Panc1 (cell line): ENCODE measurements around the gene NPAS2. TPM values are rescaled to one million over a fixed set of nuclear protein-coding genes. Genes with fewer than 3 reads are reported as not detected.

ENCODE experiments used
- ATAC-seq: fragments of 200-7000 bp; cut with Tn5 transposase; 2 replicates; pipeline ENCODE4 v1.9.1; 2020; ENCODE audit warnings: mild to moderate bottlenecking, moderate library complexity
- BruUV-seq: library from RNA; stranded (reverse); fragments of 400-500 nt; replicated peaks from 2 replicates; lab custom pipeline; 2021; lab: Mats Ljungman, UMichigan
- CTCF ChIA-PET: fragments of 300-600 bp; sonication (Branson Sonifier 250); formaldehyde crosslinking; loops from one replicate; lab custom pipeline; 2022; ENCODE audit warnings: antibody characterized with exemption; lab: Charles Lee
- POLR2A ChIA-PET: fragments of 300-600 bp; sonication (Branson Sonifier 250); formaldehyde crosslinking; loops from one replicate; lab custom pipeline; 2022; ENCODE audit warnings: antibody characterized with exemption; lab: Charles Lee
- DNase-seq: peaks from one replicate; pipeline ENCODE4 v3.0.0-alpha.2; 2010; ENCODE audit warnings: low read depth, low spot score
- H3K27ac ChIP-seq: 2 replicates; pipeline ENCODE4 v1.5.1; 2011; ENCODE audit warnings: mild to moderate bottlenecking, low read length, inconsistent platforms
- H3K27me3 ChIP-seq: fragments of 200-500 bp; sonication (Bioruptor generic); 2 replicates; pipeline ENCODE4 v1.6.0; 2014; ENCODE audit warnings: low read length, inconsistent platforms; ENCODE audit not compliant: control insufficient read depth, insufficient read depth
- H3K36me3 ChIP-seq: fragments of 200-500 bp; sonication (Bioruptor generic); 2 replicates; pipeline ENCODE4 v1.5.1; 2014; ENCODE audit warnings: inconsistent platforms, mild to moderate bottlenecking, low read length, moderate library complexity; ENCODE audit not compliant: control insufficient read depth, insufficient read depth
- H3K4me1 ChIP-seq: 2 replicates; pipeline ENCODE4 v1.5.1; 2011; ENCODE audit warnings: inconsistent platforms, mild to moderate bottlenecking, low read length, moderate library complexity; ENCODE audit not compliant: control insufficient read depth, insufficient read depth
- H3K4me3 ChIP-seq, 2 experiments: 2 replicates each; pipeline ENCODE4 v1.5.1; 2011 to 2012; ENCODE audit warnings: low read depth in 2 of 2, low read length in 2 of 2, mild to moderate bottlenecking in 2 of 2, inconsistent platforms in 1 of 2, moderate library complexity in 1 of 2
- H3K9me3 ChIP-seq: fragments of 200-500 bp; sonication (Bioruptor generic); 2 replicates; pipeline ENCODE4 v1.5.1; 2014; ENCODE audit warnings: low read depth, mild to moderate bottlenecking, inconsistent platforms, low read length, moderate library complexity; ENCODE audit not compliant: control insufficient read depth, insufficient read depth
- CTCF ChIP-seq: fragments of 450-650 bp; IDR thresholded peaks from 2 replicates; pipeline ENCODE4 v1.5.1; 2017; ENCODE audit warnings: mild to moderate bottlenecking
- POLR2AphosphoS5 ChIP-seq: IDR thresholded peaks from 2 replicates; pipeline ENCODE4 v1.6.1; 2012; ENCODE audit warnings: mild to moderate bottlenecking, low read depth, low read length, moderate library complexity
- REST ChIP-seq, 2 experiments: IDR thresholded peaks; 2 replicates each; pipeline ENCODE4 v1.6.1; 2011 to 2012; ENCODE audit warnings: low read depth in 2 of 2, control low read depth in 1 of 2, low read length in 1 of 2, mild to moderate bottlenecking in 1 of 2, moderate library complexity in 1 of 2; ENCODE audit not compliant: insufficient read depth in 1 of 2
- SIN3A ChIP-seq: IDR thresholded peaks from 2 replicates; pipeline ENCODE4 v1.6.1; 2012; ENCODE audit warnings: low read depth, mild to moderate bottlenecking, low read length, moderate library complexity, borderline replicate concordance; ENCODE audit not compliant: insufficient read depth
- TCF7L2 ChIP-seq: IDR thresholded peaks from 2 replicates; pipeline ENCODE4 v1.6.1; 2011; ENCODE audit warnings: mild to moderate bottlenecking, low read depth, low read length, inconsistent platforms
- in situ Hi-C: cut with HindIII; loops from 2 replicates; pipeline ENCODE4 v1.10.0; 2016; ENCODE audit warnings: low sequenced_read_pairs, low pct_unique_long_range_greater_than_20kb
- intact Hi-C: fragments of 100-400 bp; cut with micrococcal nuclease; formaldehyde crosslinking; loops from one replicate; pipeline ENCODE4 v1.10.0; 2022; ENCODE audit not compliant: unreplicated experiment
- total RNA-seq: library from RNA; stranded (reverse); gene quantifications from one replicate; pipeline ENCODE4 v1.2.1, GENCODE V29; 2021; ENCODE audit not compliant: unreplicated experiment

The NPAS2 gene
- total RNA-seq, 1 experiment from 2014 or later = 72.8 TPM

GRCh38 chr2:100964681-100965169 lies 144.8 kb downstream of the NPAS2 start:
- Histone ChIP-seq H3K27ac (no peak overlapping the region), H3K36me3 (no peaks in the 10 kb centered on the region), H3K27me3 (no peaks in the 10 kb centered on the region), H3K4me3 (no peak overlapping the region), H3K4me1 (no peaks in the 10 kb centered on the region), H3K9me3 (no peaks in the 10 kb centered on the region)
- DNase-seq (no peak), ATAC-seq (no peak)
- POLR2A ChIA-PET = no interaction called here
- CTCF ChIA-PET = no interaction called here
- TF ChIP-seq SIN3A (no peak), REST (IDR thresholded peaks at IDR 0.05; ENCODE audit: insufficient read depth in 1 of 2, low read depth in 2 of 2, low read length in 1 of 2) (no peak), TCF7L2 (no peak), POLR2AphosphoS5 (no peak), CTCF (no peak)
- intact Hi-C loops (no loop called here), in situ Hi-C loops (no loop called here)
- BruUV-seq = no TSS peak

- no peak overlapping the region for H3K4me3 ChIP-seq
- H3K9me3 ChIP-seq = no peaks in the 10 kb centered on the region
- in situ Hi-C loops = no loop called here
- H3K4me1 ChIP-seq = no peaks in the 10 kb centered on the region
- no peak overlapping the region for H3K27ac ChIP-seq
- no peak for TF ChIP-seq SIN3A
- no peak for TF ChIP-seq POLR2AphosphoS5
- no peak for TF ChIP-seq REST (IDR thresholded peaks at IDR 0.05; ENCODE audit: insufficient read depth in 1 of 2, low read depth in 2 of 2, low read length in 1 of 2)
- TF ChIP-seq CTCF = no peak
- TF ChIP-seq TCF7L2 = no peak
- H3K27me3 ChIP-seq = no peaks in the 10 kb centered on the region
- ChIA-PET POLR2A (no interaction called here), CTCF (no interaction called here)
- intact Hi-C loops = no loop called here
- no TSS peak for BruUV-seq
- ATAC-seq = no peak
- H3K36me3 ChIP-seq = no peaks in the 10 kb centered on the region
- DNase-seq = no peak
These were observed 145.7 kb downstream of the NPAS2 start for GRCh38 chr2:100965596-100965995.
